Left ventricle myocardium superior (tissue), 1 donor: ENCODE data around the gene MED12L. TPM values are rescaled to one million over a fixed set of nuclear protein-coding genes. Genes with fewer than 3 reads are reported as not detected.

Experiments
- ATAC-seq: fragments of 200-7000 bp; cut with Tn5 transposase; one replicate; pipeline ENCODE4 v1.9.1; 2020; ENCODE audit warnings: mild to moderate bottlenecking, moderate library complexity
- DNase-seq: peaks from one replicate; pipeline ENCODE4 v3.0.0-alpha.2; 2020
- intact Hi-C: fragments of 100-400 bp; cut with micrococcal nuclease; formaldehyde crosslinking; loops from one replicate; pipeline ENCODE4 v1.11.0; 2022
- total RNA-seq: library from RNA; stranded (reverse); fragmentation: NEBNext Ultra II Directional; extraction: Animal tissue kit (Norgen Biotek cat#: 25700); gene quantifications from one replicate; pipeline ENCODE4 v1.2.1, GENCODE V29; 2021
- donor health status: DM: no; HTN: yes; CAD: no; lungs with severe emphysema.

The MED12L gene
- total RNA-seq, 1 donor from 2014 or later: 0.10 TPM

GRCh38 chr3:151199554-151200438, 114.3 kb downstream of the MED12L start:
- no peak for ATAC-seq
- no peak for DNase-seq
- intact Hi-C loops: no loop called here

- ATAC-seq (no peak), DNase-seq (no peak)
- intact Hi-C loops: no loop called here
Observed at GRCh38 chr3:151200586-151200985, 115.1 kb downstream of the MED12L start.

- no peak for DNase-seq
- ATAC-seq: no peak
- intact Hi-C loops: no loop called here
Observed at GRCh38 chr3:151201051-151201730, 115.7 kb downstream of the MED12L start.

GRCh38 chr3:151203051-151203420, 117.6 kb downstream of the MED12L start, which contains the start of gene GPR171:
TSS of gene GPR171 (minus strand) at chr3:151203216. CDS start at chr3:151199386, 3,830 bp downstream.
- DNase-seq (no peak), ATAC-seq (no peak)
- intact Hi-C loops: no loop called here

- no peak for DNase-seq
- intact Hi-C loops: no loop called here
- ATAC-seq: no peak
Observed at GRCh38 chr3:151204530-151205402, 119.3 kb downstream of the MED12L start.

DNA sequence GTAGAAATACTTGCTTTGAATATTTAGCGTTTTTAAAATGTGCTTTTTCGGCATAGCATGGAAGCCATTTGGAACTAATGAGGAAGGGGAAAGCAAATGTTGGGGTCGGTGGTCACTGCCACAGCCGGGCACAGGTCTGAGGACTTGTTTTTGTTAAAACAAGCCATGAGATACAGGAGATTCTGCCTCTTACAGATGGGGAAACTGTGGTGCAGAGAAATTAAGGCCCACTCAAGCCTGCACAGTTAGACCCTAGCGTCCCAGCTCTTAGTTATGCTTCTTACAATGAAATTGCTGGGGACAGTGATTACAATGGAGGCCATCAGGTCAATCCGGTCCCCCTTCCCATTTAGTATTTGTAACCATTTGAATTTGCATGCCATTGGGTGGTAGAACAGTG, 120.0 kb downstream of the MED12L start:
- intact Hi-C loops: no loop called here
- ATAC-seq (no peak), DNase-seq (no peak)

DNA sequence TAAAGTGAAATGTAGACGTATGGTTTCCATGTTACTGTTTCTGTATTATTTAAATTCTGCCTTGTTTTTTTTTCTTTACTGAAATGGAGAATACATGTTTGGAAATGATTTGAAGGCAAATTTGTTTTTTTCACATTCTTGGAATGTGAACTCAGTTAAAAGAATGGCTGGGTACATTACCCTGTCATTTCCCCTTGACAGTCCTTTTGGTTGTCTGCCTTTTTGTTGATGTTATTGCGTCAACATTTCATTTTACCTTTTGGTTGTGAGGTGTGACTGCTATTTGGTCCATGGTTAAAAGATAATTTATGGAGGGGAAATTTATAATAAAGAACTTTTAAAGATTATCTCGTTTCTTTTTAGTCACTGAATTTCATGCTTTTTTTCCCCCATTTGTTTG, 120.7 kb downstream of the MED12L start:
- DNase-seq: no peak
- ATAC-seq: no peak
- intact Hi-C loops: no loop called here

- intact Hi-C loops: no loop called here
- ATAC-seq: no peak
- DNase-seq: no peak
Observed at GRCh38 chr3:151209654-151210053, 124.2 kb downstream of the MED12L start.

- DNase-seq (no peak), ATAC-seq (peak; percentile 46)
- intact Hi-C loops: no loop called here
Observed at GRCh38 chr3:151210676-151211381, 125.4 kb downstream of the MED12L start.

GRCh38 chr3:151213151-151213550, 127.7 kb downstream of the MED12L start:
- DNase-seq: no peak
- ATAC-seq: no peak
- intact Hi-C loops: no loop called here

- intact Hi-C loops: no loop called here
- ATAC-seq (no peak), DNase-seq (no peak)
Observed at GRCh38 chr3:151213881-151214280, 128.4 kb downstream of the MED12L start.

- DNase-seq (no peak), ATAC-seq (no peak)
- intact Hi-C loops: no loop called here
Observed at GRCh38 chr3:151214459-151214858, 129.0 kb downstream of the MED12L start.

DNA sequence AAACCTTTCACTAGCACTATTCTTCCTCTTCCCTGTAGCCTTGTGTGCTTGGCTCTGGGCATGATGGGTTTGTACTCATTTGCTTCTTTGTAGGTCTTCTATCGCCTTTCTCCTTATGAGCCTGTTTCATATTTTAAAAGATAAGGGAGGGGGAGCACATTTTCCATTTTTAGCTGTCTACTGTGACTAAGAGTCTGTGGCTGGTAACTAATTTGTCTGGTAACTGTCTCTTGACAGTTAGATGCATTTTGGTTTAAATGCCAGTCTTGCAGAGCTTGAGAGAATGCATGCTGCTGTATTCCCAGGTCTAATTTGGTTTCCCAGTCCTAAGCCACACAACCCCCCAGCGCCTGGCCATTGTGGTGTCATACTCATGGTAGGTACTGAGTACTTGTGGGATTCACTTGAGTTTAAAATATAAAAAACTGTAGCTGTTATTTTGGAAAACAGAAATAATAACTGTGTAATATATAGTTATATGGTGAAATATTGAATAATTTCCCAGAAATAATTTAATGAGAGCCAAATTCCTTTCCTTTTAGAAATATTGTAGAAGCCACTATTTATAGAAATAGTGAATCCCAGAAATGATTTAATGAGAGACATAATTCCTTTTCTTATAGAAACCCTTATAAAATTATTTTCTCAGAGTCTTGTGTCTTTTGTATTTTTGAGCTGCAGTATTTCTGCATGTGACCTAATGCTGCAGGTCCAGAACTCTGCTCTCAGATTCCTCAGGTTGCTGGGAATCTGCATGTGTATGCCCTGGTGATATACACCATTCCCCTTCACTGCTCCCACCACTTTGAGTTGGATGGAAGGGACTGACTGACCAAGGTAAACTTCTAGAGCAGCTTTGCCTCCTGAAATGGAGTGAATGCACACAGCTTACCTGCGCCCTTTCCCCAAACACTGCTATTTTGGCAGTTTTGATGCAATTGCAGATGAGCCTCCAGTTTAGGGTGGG, 131.5 kb downstream of the MED12L start:
- intact Hi-C loops: no loop called here

DNA sequence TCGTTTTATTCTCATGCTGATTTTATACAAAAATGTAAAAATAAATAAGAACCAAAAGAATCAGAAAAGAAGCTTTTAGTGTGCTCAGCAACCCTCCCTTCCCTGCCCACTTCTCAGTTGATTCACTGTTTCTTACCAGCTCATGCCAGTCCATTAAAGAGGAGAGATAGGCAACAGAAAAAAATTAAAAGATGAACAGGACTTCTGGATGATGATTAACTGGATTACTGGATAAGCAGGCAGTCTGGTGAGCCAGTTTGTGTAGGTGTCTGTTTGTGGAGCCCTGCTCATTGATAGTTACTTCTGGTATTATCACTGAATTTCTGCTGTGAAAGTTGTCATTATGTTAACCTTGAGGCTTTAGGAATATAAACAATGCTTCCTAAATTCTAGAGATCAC, 132.7 kb downstream of the MED12L start:
- intact Hi-C loops: no loop called here
- DNase-seq (no peak), ATAC-seq (no peak)

More for the DNA sequence above, 131.5 kb downstream of the MED12L start:
- DNase-seq: no peak
- peak; percentile 82 for ATAC-seq

DNA sequence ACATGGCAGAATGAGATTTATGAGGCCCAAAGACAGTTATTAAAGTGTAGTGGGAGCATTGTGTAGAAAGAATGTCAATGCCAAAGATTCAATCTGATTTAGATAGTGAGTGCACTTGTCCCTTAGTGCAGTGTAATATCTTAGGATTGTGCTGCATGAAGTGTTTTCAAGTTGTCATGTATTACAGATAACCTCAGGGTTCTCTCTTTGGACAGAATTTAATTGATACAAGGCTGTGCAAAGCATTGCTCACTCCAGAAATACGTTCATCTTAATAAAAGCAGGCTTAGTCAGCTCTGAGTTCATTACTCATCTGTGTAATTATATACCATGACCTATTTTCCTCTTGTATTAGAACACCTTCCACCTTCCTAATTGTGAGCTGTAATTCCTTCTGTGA, 133.6 kb downstream of the MED12L start:
- intact Hi-C loops: no loop called here
- DNase-seq (no peak), ATAC-seq (peak; percentile 57)

- intact Hi-C loops: no loop called here
- DNase-seq (no peak), ATAC-seq (no peak)
Observed at GRCh38 chr3:151224268-151224866, 138.9 kb downstream of the MED12L start.
